Measurements from ENCODE around the gene MYH10.
"Not testable (repeated sequence)": the region's sequence is repeated elsewhere in the genome, so short reads cannot be mapped to it uniquely, and the experiment has no call there.

The MYH10 gene

GRCh38 chr17:8542599-8543502, 87.7 kb downstream of the MYH10 start:
- DNase-seq = no peak

DNA sequence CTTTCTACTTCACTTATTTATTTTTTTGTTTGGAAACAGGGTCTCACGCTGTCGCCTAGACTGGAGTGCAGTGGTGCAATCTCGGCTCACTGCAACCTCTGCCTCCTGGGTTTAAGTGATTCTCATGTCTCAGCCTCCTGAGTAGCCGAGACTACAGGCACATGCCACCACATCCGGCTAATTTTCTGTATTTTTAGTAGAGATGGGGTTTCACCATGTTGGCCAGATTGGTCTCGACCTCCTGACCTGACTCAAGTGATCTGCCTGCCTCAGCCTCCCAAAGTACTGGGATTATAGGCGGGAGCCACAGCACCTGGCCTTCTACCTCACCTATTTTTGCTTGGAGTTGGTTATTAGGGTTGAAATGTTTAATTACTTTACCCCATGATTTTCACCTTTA, 90.5 kb downstream of the MYH10 start:
- DNase-seq = not testable (repeated sequence)

DNA sequence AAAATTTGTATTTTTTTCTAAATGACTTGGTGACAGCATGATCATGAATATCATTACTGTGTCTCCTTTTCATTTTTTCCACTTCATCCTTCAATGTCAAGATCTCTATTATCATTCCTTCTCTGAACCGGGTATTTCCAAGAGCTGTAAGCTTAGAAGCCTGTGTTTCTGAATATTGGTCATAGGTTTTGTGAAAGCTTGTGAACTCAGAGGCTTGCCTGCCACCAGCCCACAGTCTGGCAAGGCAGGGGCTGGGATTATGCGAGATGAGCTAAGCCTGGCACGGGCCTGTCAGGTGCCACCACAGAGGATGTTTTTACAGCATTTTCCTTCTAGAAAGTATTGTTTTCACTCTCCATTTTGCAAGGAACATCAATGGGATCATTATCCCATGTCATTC, 92.8 kb downstream of the MYH10 start:
- DNase-seq = no peak

- DNase-seq = no peak
Observed at GRCh38 chr17:8534498-8535188, 95.9 kb downstream of the MYH10 start.

GRCh38 chr17:8532021-8532420, 98.5 kb downstream of the MYH10 start:
- DNase-seq = no peak

DNA sequence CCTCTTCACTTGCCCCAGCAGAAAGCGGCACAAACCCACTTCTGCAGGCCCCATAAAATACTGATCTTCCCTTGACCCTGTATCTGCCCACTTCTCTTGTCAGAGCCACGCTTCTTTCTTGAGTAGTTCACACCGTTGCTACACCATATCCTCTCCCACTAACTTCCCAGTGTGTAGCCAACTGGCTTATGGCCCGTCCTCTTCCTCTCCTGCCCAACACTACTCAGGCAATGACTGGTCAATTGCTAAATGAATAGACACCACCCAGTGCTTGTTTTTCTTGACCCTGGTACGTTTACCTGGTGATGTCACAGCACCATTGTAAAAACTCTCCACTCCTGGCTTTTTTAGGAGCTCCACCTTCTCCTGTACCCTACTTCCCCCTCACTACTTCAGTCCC, 107.9 kb downstream of the MYH10 start:
- DNase-seq = no peak

DNA sequence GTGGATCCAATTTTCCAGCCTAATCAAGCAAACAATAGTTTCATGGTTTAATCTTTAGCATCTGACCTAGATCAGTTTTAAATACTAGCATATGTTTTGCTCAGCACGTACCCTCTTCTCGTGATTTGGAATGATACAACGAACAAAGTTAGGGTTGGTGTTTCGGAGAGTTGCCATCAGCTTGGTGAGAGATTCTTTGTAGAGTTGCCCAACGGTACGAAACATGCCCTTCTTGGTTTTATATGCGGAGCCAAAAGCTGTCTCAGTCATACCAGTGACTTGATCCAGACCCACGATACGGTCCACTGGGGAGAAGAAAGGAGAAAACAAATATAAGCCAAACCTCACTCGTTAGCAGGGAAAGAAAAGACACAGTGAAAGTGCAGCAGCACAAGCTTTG, 109.5 kb downstream of the MYH10 start:
- DNase-seq = no peak

DNA sequence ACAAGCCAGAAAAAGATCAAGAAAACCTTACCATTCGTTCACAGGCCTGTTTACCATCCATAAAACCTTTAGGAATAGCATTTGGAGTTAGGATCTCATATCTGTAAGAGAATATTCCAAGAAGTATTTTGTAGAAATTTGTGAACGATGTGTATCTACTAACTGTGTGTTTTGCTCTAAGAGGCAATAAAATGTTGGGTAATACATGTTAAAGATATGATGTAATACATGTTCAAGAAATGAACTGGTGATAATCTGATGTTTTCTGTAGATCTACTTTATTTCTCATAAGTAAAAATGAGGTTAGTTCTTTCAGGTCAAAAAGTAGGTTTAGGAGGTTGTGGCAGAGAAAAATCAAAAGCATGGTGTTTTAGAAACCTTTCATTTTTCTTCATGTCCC, 111.7 kb downstream of the MYH10 start:
- no peak for DNase-seq

- no peak for DNase-seq
Observed at GRCh38 chr17:8518326-8518725, 112.2 kb downstream of the MYH10 start.

- no peak for DNase-seq
Observed at GRCh38 chr17:8514801-8515200, 115.7 kb downstream of the MYH10 start.

- DNase-seq = no peak
Observed at GRCh38 chr17:8506145-8506544, 124.4 kb downstream of the MYH10 start.

DNA sequence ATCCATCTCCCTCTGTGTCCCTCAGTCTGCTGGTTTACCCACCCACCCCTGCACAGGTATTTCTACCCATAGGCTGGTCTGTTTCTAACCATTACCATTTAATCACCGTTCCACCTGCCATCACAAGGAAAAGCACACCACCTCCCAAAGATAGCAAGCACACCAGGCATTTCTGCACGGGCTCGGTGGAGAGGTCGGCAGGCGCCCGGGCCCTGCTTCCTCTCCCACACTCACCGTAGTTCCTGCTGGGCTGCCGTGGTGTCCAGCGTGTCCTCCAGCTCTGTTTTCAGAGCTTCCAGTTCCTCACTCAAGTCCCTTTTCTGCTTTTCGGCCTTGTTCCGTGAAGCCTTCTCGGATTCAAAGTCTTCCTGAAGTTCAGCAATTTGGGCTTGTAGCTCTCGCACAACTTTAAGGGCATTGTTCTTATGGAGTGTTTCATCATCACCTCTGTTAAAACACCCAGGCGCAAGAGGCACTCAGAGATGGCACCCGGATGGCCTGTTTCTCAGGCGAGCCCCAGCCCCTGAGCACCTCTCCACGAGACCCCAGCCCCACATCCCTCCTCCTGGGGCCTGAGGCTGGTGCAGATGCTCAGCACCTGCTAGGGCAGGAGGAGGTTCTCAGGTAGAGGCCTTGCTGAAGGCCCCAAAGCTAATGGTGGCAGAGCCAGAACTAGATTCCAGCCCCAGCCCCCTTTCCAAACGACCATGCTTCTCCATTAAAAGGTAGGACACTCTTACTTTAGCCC, 125.9 kb downstream of the MYH10 start:
- DNase-seq = no peak

DNA sequence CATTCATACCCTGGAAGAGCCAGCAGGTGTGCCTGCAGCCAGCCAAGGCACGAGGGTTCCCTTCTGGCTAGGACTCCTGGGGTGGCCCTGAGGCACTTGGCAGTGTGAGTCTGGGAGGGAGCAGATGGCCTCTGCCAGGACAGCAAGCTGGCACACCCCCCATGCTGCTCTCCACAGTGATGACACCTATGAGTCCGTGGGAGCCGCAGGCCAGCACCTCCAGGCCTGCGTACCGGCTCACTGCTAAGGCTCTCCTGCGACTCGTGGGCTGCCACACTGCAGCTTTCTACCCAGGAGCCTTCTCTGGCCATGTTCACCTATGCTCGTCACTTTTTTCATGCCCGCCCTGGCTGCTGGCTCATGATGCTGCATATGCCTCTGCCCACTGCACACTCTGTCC, 126.7 kb downstream of the MYH10 start:
- DNase-seq = no peak

- no peak for DNase-seq
Observed at GRCh38 chr17:8503368-8503767, 127.2 kb downstream of the MYH10 start.

DNA sequence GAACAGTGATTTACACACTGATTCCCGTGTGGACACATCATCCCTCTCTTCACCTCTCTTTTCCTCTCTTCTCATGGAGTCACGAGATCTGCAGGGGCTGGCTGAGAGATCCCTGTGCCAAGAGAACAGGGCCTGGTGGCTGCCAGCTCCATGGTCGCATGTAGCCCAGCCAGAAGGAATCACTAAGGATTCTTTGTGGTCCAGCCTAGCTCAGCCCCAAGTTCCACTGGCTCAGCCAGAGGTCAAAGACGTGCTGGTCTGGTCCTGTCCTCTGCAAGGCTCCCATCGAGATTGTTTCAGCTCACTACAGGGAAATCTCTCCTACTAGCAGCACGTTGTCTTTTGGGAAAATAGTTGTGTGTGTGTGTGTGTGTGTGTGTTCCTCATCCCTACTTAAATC, 128.4 kb downstream of the MYH10 start:
- DNase-seq = no peak

DNA sequence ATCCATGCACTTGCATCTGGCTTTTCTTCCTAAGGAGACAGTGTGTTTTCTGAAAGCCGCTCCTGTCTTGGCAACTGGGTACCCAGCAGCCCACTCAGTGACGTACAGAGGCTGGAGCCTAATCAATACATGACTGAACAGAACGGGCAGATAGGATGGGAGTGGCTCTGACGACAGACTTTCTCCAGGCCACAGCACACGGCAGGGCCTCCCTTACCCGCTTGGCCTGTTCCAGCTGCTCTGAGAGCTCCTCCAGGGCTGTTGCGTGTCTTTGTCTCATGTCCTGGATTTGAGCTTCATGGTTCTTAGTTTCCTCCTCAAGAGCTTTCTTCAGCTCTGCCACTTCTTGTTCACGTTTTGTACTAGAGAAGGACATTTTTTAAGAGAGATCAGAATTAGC, 129.9 kb downstream of the MYH10 start:
- DNase-seq = no peak

GRCh38 chr17:8499614-8500013, 130.9 kb downstream of the MYH10 start:
- DNase-seq = no peak

DNA sequence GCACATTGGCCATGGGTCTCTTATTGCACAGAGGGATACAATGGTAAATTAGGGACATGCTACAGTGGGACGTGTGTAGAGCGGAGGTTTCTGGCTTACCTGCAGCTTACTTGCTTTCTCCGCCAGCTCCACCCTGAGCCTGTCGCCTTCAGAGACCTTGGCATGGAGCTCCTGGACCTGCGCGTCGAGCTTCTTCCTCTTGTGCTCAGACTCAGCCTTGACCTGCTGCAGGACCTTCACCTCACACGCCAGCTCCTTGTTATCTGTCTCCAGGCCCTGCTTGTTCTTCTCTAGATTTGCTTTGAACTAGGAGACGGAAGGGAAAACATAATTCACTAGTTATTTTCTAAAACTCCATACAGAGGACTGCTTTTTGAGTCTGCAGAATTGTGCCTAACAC, 131.4 kb downstream of the MYH10 start:
- DNase-seq = no peak

GRCh38 chr17:8496081-8496480, 134.4 kb downstream of the MYH10 start:
- no peak for DNase-seq

DNA sequence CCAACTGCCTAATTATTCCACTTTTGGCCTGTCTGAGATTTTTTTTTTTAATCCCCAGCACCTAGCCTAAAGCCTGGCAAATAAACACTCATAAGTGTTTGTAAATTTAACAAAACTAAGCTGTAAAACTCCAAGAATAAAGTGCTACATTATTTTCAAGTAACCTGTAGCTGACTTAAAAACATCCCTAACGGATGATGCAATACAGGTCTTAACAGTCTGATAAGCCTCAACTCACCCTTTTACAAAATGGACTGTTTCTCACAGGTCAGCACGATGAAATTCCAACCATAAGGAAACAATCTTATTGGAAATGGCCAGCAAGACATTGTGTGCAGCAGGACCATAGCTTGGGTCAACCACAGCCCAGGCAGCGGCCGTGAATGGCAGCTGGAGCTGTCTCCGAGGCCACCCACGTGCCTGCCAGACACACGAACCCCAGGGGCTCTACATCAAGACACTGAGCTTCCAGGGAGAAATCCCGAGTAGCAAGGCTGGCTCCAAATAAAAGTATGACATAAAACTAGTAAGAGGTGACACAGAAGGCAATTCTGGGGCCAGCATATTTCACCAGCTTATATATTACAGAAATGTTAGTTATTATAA, 135.9 kb downstream of the MYH10 start:
- DNase-seq = no peak

- DNase-seq = no peak
Observed at GRCh38 chr17:8494021-8494420, 136.5 kb downstream of the MYH10 start.

GRCh38 chr17:8492121-8492520, 138.4 kb downstream of the MYH10 start:
- DNase-seq = no peak
